ENCODE data around the gene NCBP3.

DNA sequence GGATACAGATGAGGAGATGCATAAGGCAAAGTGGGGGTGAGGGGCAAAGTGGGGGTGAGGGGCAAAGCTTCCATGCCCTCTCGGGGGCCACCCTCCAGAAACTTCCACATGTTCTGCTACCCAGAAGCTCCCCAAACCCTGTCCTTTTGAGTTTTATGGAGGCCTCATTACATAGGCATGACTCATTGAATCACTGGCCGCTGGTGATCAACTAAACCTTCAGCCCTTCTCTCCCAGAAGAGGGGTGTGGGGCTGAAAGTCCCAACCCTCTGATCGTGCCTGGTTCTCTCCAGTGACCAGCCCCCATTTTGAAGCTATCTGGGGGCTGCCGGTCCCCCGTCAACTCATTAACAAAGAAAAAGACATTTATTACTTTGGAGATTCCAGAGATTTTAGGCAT, 72.5 kb downstream of the NCBP3 start:
- TF ChIP-seq POLR2A (IDR thresholded peaks at IDR 0.05) (no peak), EP300 (IDR thresholded peaks at IDR 0.05) (no peak)
- TF ChIP-seq, protein P1, sequence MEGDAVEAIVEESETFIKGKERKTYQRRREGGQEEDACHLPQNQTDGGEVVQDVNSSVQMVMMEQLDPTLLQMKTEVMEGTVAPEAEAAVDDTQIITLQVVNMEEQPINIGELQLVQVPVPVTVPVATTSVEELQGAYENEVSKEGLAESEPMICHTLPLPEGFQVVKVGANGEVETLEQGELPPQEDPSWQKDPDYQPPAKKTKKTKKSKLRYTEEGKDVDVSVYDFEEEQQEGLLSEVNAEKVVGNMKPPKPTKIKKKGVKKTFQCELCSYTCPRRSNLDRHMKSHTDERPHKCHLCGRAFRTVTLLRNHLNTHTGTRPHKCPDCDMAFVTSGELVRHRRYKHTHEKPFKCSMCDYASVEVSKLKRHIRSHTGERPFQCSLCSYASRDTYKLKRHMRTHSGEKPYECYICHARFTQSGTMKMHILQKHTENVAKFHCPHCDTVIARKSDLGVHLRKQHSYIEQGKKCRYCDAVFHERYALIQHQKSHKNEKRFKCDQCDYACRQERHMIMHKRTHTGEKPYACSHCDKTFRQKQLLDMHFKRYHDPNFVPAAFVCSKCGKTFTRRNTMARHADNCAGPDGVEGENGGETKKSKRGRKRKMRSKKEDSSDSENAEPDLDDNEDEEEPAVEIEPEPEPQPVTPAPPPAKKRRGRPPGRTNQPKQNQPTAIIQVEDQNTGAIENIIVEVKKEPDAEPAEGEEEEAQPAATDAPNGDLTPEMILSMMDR (IDR thresholded peaks at IDR 0.05) = no peak

All from tibial nerve (tissue), 4 donors.